ENCODE results near the gene OR2A2.

Gene OR2A2

DNA sequence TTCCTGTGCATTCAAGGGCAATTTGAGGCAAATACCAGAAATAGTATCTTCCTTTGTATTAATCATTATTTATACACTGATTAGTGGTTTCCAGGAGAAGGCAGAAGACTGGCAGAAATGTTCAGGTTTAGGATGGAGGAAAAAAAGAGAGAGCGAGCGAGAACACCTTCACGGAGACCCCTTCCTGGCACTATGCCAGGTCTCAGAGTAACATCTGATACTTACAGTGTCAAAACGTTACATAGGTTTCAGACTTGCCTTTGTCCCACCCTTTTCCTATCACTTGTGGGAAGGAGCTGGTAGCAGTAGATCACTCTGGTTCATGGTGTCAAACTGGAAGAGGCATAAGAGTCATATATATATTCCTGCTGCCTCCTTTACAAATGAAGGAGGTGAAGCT is 22.7 kb upstream of the OR2A2 start:
- Mint-ChIP-seq H3K27me3 (ENCODE audit: low read depth) (no peaks in the 10 kb centered on the region), H3K4me1 (no peaks in the 10 kb centered on the region), H3K36me3 (ENCODE audit: low read depth) (no peaks in the 10 kb centered on the region), H3K9me3 (no peaks in the 10 kb centered on the region), H3K4me3 (no peak overlapping the region), H3K27ac (no peak overlapping the region)
- TF ChIP-seq, protein P1, sequence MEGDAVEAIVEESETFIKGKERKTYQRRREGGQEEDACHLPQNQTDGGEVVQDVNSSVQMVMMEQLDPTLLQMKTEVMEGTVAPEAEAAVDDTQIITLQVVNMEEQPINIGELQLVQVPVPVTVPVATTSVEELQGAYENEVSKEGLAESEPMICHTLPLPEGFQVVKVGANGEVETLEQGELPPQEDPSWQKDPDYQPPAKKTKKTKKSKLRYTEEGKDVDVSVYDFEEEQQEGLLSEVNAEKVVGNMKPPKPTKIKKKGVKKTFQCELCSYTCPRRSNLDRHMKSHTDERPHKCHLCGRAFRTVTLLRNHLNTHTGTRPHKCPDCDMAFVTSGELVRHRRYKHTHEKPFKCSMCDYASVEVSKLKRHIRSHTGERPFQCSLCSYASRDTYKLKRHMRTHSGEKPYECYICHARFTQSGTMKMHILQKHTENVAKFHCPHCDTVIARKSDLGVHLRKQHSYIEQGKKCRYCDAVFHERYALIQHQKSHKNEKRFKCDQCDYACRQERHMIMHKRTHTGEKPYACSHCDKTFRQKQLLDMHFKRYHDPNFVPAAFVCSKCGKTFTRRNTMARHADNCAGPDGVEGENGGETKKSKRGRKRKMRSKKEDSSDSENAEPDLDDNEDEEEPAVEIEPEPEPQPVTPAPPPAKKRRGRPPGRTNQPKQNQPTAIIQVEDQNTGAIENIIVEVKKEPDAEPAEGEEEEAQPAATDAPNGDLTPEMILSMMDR (IDR thresholded peaks at IDR 0.05; ENCODE audit: unreplicated experiment in 3 of 3), result no peak

DNA sequence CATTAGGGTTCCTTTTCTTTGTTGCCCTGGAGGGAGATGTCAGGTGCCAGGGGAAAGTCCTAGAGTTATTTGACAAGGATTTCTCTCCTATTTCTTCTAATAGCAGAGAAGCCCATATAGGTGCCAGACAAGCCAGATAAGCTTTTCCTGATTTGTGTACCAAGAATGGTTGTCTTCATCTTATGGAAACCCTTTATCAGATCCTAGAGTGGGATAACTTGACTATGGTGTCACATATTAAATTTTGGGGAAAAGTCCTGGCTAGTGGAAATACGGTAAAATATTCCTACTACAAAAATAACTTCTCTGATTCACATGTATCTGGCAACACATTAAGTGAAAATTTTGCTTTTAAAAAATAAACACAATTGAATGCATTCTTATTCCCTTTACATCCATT is 22.2 kb upstream of the OR2A2 start:
- TF ChIP-seq, protein P1 (IDR thresholded peaks at IDR 0.05; ENCODE audit: unreplicated experiment in 3 of 3), result no peak
- H3K27me3 Mint-ChIP-seq (ENCODE audit: low read depth), result no peaks in the 10 kb centered on the region
- H3K4me1 Mint-ChIP-seq, result no peaks in the 10 kb centered on the region
- H3K4me3 Mint-ChIP-seq, result no peak overlapping the region
- no peaks in the 10 kb centered on the region for H3K36me3 Mint-ChIP-seq (ENCODE audit: low read depth)
- H3K27ac Mint-ChIP-seq, result no peak overlapping the region
- peaks cover 2% of the 10 kb centered on the region for H3K9me3 Mint-ChIP-seq

DNA sequence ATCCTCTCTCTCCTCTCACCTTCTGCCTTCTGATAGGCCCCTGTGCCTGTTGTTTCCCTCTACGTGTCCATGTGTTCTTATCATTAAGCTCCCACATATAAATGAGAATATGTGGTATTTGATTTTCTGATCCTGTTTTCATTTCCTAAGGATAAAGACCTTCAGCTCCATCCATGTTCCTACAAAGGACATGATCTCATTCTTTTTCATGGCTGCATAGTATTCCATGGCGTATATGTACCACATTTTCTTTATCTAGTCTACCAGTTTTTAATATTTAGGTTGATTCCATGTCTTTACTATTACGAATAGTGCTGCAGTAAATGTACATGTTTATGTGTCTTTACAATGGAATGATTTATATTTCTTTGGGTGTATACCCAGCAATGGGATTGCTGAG is 18.7 kb upstream of the OR2A2 start:
- Mint-ChIP-seq H3K4me3 (no peak overlapping the region), H3K9me3 (peaks cover 2% of the 10 kb centered on the region), H3K4me1 (no peaks in the 10 kb centered on the region), H3K27me3 (ENCODE audit: low read depth) (no peaks in the 10 kb centered on the region), H3K36me3 (ENCODE audit: low read depth) (no peaks in the 10 kb centered on the region), H3K27ac (no peak overlapping the region)
- TF ChIP-seq, protein P1 (IDR thresholded peaks at IDR 0.05; ENCODE audit: unreplicated experiment in 3 of 3), result no peak

DNA sequence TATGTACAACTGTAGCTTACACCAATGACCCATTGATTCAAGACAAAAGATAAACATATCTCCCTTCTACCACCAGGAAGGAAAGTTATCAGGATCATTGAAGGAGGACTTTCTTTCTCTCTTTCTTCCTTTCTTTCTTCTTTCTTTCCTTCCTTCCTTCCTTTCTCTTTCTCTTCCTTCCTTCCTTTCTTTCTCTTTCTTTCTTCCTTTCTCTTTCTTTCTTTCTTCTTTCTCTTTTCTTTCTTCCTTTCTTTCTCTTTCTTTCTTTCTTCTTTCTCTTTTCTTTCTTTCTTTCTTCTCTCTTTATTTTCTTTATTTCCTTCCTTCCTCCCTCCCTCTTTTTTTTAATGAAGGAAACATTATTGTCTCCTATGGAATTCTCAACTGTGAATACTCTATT is 10.6 kb upstream of the OR2A2 start:
- TF ChIP-seq, protein P1 (IDR thresholded peaks at IDR 0.05; ENCODE audit: unreplicated experiment in 3 of 3), result no peak
- Mint-ChIP-seq H3K27ac (no peak overlapping the region), H3K36me3 (ENCODE audit: low read depth) (no peaks in the 10 kb centered on the region), H3K9me3 (no peaks in the 10 kb centered on the region), H3K27me3 (ENCODE audit: low read depth) (no peaks in the 10 kb centered on the region), H3K4me3 (no peak overlapping the region), H3K4me1 (no peaks in the 10 kb centered on the region)

DNA sequence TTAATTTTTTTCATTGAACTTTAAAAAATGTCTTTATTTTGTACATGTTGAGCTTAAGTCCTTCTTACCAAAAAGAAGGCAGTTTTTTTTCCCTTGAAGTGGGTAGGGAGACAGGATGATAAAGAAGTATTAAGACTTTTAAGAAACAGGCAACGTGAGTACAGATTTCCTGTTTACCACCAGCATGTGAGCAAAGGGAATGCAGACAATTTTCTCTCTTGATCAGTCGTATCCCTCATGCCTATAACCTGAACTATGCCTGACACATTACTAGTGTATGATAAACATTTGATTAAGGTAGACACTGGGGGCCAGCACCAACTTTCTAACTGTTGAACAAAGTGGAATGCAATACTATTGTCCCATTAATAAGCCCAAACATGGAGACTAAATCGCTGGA is 8.8 kb upstream of the OR2A2 start:
- Mint-ChIP-seq H3K9me3 (no peaks in the 10 kb centered on the region), H3K4me3 (no peak overlapping the region), H3K4me1 (no peaks in the 10 kb centered on the region), H3K27me3 (ENCODE audit: low read depth) (no peaks in the 10 kb centered on the region), H3K36me3 (ENCODE audit: low read depth) (no peaks in the 10 kb centered on the region), H3K27ac (no peak overlapping the region)
- TF ChIP-seq, protein P1 (IDR thresholded peaks at IDR 0.05; ENCODE audit: unreplicated experiment in 3 of 3), result no peak

DNA sequence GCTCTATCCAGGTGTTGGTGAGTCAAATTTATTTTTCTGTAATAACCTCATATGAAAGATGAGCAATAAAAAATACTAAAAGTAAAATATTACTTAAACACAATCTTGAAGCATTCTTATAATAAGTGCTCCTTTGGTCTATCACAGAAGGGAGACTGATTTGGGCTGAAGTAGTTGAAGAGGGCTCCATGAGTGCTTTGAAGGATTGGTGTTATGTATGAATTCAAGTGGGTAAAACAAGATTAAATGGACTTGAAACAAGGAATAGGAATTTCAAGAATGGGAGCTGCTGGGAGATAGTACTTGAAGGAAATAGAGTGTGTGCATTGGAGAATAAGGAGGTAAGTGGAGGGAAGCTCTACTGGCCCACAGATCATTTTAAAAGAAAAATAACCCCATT is 7.3 kb upstream of the OR2A2 start:
- H3K27ac Mint-ChIP-seq, result no peak overlapping the region
- H3K4me1 Mint-ChIP-seq, result no peaks in the 10 kb centered on the region
- H3K27me3 Mint-ChIP-seq (ENCODE audit: low read depth), result no peaks in the 10 kb centered on the region
- TF ChIP-seq, protein P1 (IDR thresholded peaks at IDR 0.05; ENCODE audit: unreplicated experiment in 3 of 3), result no peak
- H3K4me3 Mint-ChIP-seq, result no peak overlapping the region
- no peaks in the 10 kb centered on the region for H3K36me3 Mint-ChIP-seq (ENCODE audit: low read depth)
- H3K9me3 Mint-ChIP-seq, result no peaks in the 10 kb centered on the region

Data from nephron (organoid).